Mesothelial cell of epicardium (in vitro differentiated cells): ENCODE results near the gene SINHCAF. TPM values are rescaled to one million over a fixed set of nuclear protein-coding genes. Genes with fewer than 3 reads are reported as not detected.
"Not testable (repeated sequence)": the region's sequence is repeated elsewhere in the genome, so short reads cannot be mapped to it uniquely, and the experiment has no call there.

ENCODE experiments used
- DNase-seq, 2 experiments: peaks; one replicate each; pipeline ENCODE4 v3.0.0; 2021; ENCODE audit warnings: low spot score in 2 of 2; ENCODE audit not compliant: unreplicated experiment in 2 of 2
- H3K27ac Mint-ChIP-seq: 2 replicates; pipeline ENCODE4 v1.8.0; 2021; ENCODE audit warnings: mixed read lengths
- H3K27me3 Mint-ChIP-seq: 2 replicates; pipeline ENCODE4 v1.8.0; 2021; ENCODE audit warnings: low read depth, mixed read lengths
- H3K36me3 Mint-ChIP-seq: 2 replicates; pipeline ENCODE4 v1.8.0; 2021; ENCODE audit warnings: mixed read lengths
- H3K4me1 Mint-ChIP-seq: 2 replicates; pipeline ENCODE4 v1.8.0; 2021; ENCODE audit warnings: mixed read lengths
- H3K4me3 Mint-ChIP-seq: 2 replicates; pipeline ENCODE4 v1.8.0; 2021; ENCODE audit warnings: mild to moderate bottlenecking, moderate library complexity, mixed read lengths
- H3K9me3 Mint-ChIP-seq: 2 replicates; pipeline ENCODE4 v1.8.0; 2021; ENCODE audit warnings: mixed read lengths
- CTCF ChIP-seq: fragments of 200-600 bp; sonication (generic); IDR thresholded peaks from one replicate; pipeline ENCODE4 v1.5.0; 2021; ENCODE audit warnings: antibody characterized with exemption; ENCODE audit not compliant: unreplicated experiment
- total RNA-seq: library from RNA; stranded (reverse); gene quantifications from 3 replicates; pipeline ENCODE4 v1.2.1, GENCODE V29; 2021

The SINHCAF gene
- total RNA-seq, 1 donor from 2014 or later: 241 TPM

GRCh38 chr12:31248815-31249214, 77.1 kb downstream of the SINHCAF start:
- no peaks in the 10 kb centered on the region for H3K9me3 Mint-ChIP-seq
- no peaks in the 10 kb centered on the region for H3K36me3 Mint-ChIP-seq
- no peak for DNase-seq
- no peak for TF ChIP-seq CTCF
- H3K4me1 Mint-ChIP-seq: peaks cover 22% of the 10 kb centered on the region
- H3K27ac Mint-ChIP-seq: no peak overlapping the region
- no peaks in the 10 kb centered on the region for H3K27me3 Mint-ChIP-seq
- H3K4me3 Mint-ChIP-seq: no peak overlapping the region

- TF ChIP-seq CTCF: no peak
- H3K36me3 Mint-ChIP-seq: no peaks in the 10 kb centered on the region
- no peaks in the 10 kb centered on the region for H3K27me3 Mint-ChIP-seq
- H3K4me1 Mint-ChIP-seq: peaks cover 22% of the 10 kb centered on the region
- no peak for DNase-seq
- no peak overlapping the region for H3K27ac Mint-ChIP-seq
- H3K9me3 Mint-ChIP-seq: no peaks in the 10 kb centered on the region
- H3K4me3 Mint-ChIP-seq: no peak overlapping the region
Measured at GRCh38 chr12:31248337-31248736, 77.6 kb downstream of the SINHCAF start.

GRCh38 chr12:31246470-31246850, 79.5 kb downstream of the SINHCAF start:
- Mint-ChIP-seq H3K9me3 (no peaks in the 10 kb centered on the region), H3K36me3 (no peaks in the 10 kb centered on the region), H3K27me3 (no peaks in the 10 kb centered on the region), H3K4me1 (peaks cover 22% of the 10 kb centered on the region), H3K27ac (peak overlapping the region; percentile 73), H3K4me3 (no peak overlapping the region)
- no peak for DNase-seq
- TF ChIP-seq CTCF: no peak

GRCh38 chr12:31245822-31246469, 80.0 kb downstream of the SINHCAF start:
- Mint-ChIP-seq H3K9me3 (no peaks in the 10 kb centered on the region), H3K4me3 (no peak overlapping the region), H3K4me1 (peaks cover 22% of the 10 kb centered on the region), H3K36me3 (no peaks in the 10 kb centered on the region), H3K27ac (peak overlapping the region; percentile 73), H3K27me3 (peaks cover under 1% of the 10 kb centered on the region)
- no peak for TF ChIP-seq CTCF
- DNase-seq: no peak

GRCh38 chr12:31242418-31242817, 83.5 kb downstream of the SINHCAF start:
- not testable (repeated sequence) for DNase-seq, H3K36me3 Mint-ChIP-seq, H3K9me3 Mint-ChIP-seq, H3K27me3 Mint-ChIP-seq, H3K4me3 Mint-ChIP-seq, H3K27ac Mint-ChIP-seq
- H3K4me1 Mint-ChIP-seq: peaks cover 24% of the 10 kb centered on the region

GRCh38 chr12:31238764-31239387, 87.1 kb downstream of the SINHCAF start:
- Mint-ChIP-seq H3K4me1 (peaks cover 12% of the 10 kb centered on the region), H3K27me3 (peaks cover 7% of the 10 kb centered on the region), H3K9me3 (no peaks in the 10 kb centered on the region), H3K27ac (no peak overlapping the region), H3K36me3 (no peaks in the 10 kb centered on the region), H3K4me3 (no peak overlapping the region)
- peak; percentile 73 for TF ChIP-seq CTCF
- DNase-seq: peak in 1 of 2 experiments; percentile 69

GRCh38 chr12:31238333-31238732, 87.6 kb downstream of the SINHCAF start:
- peaks cover 12% of the 10 kb centered on the region for H3K4me1 Mint-ChIP-seq
- not testable (repeated sequence) for H3K36me3 Mint-ChIP-seq, DNase-seq, H3K27ac Mint-ChIP-seq, H3K9me3 Mint-ChIP-seq, H3K27me3 Mint-ChIP-seq, H3K4me3 Mint-ChIP-seq
